CD4-positive, alpha-beta T cell treated with Interleukin-6 for 4 hours (primary cell): ENCODE data around the gene MYBPHL.

Experiments used
- DNase-seq: peaks from one replicate; pipeline ENCODE4 v3.0.0-alpha.2; 2020; ENCODE audit warnings: mixed read lengths

Gene MYBPHL

DNA sequence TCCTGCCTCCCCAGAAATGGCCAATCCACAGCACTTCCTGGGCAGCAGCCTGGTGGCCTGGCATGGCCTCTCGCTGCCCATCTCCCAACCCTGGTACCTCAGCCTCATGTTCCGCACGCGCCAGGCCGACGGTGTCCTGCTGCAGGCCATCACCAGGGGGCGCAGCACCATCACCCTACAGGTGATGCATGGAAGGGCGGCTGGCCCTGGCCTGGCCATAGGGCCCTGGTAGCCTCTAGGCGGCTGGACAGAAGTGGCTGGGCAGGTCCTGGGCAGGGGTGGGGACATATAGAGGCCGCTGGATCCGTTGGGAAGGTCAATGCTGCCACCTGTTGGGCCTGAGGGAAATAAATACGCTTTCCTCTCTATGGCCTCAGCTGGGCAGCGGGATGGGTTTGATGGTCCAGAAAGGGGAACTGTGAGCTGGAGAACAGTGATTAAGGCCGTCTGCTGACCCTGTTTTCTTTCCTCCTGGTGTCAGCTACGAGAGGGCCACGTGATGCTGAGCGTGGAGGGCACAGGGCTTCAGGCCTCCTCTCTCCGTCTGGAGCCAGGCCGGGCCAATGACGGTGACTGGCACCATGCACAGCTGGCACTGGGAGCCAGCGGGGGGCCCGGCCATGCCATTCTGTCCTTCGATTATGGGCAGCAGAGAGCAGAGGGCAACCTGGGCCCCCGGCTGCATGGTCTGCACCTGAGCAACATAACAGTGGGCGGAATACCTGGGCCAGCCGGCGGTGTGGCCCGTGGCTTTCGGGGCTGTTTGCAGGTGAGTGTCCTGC, 43.0 kb downstream of the MYBPHL start:
- DNase-seq = peak; percentile 79

DNA sequence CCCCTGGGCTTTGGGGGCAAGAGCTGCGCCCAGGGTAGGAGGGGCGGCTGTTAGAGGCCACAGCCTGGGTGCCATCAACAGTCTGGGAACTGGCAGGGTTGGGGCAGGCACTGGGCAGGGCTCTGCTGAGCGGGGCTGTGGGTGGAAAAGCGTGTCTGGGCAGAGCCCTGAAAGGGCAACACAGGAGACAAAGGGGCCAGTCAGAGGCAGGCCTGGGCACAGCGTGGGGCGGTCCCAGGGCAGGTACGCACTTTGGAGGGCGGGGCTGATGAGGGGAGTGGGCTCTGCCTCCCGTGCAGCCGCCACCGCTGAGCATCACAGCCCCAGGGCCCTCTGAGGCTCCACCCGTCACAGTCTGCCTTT, 43.6 kb downstream of the MYBPHL start:
- DNase-seq = no peak

DNA sequence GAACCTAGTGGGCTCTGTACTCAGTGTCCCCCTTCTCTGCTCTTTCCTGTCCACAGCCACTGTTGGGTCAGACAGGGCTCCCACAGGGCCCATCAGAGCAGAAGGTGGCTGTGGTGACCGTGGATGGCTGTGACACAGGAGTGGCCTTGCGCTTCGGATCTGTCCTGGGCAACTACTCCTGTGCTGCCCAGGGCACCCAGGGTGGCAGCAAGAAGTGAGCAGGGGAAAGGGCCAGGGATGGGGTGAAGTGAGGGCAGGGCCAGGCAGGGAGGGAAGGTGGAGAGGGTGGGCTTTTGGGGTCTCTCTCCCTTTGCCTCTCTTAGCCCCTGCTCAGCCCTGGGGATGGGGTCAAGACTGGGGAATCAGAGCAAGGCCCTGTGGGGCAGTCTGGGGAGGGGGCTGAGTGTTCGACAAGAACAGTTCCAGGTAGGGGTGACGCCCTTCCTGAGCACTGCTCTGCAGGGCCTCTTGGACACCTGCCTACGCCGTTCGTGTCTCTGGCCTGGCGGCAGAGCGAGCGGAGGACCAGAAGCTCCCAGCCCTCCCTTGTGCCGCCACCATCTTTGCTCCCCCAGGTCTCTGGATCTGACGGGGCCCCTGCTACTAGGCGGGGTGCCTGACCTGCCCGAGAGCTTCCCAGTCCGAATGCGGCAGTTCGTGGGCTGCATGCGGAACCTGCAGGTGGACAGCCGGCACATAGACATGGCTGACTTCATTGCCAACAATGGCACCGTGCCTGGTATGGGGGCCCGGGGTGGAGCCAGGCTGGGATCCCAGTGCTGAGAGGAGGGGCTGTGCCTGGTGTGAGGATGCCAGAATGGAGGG, 44.4 kb downstream of the MYBPHL start:
- DNase-seq = no peak

DNA sequence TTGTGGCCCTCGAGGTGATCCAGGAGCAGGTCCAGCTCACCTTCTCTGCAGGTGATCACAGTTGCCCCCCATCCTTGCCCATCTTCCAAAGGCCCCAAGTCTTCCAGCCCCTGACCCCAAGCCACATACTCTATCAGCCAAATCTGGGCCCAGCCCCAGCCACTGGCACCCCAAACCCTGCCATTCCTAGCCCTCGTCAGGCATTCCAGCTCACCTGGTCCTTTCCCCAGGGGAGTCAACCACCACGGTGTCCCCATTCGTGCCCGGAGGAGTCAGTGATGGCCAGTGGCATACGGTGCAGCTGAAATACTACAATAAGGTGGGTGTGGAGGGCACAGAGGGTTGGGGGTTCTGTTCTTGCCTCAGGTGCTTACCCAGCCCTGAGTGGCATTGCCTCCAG, 45.2 kb downstream of the MYBPHL start:
- no peak for DNase-seq

DNA sequence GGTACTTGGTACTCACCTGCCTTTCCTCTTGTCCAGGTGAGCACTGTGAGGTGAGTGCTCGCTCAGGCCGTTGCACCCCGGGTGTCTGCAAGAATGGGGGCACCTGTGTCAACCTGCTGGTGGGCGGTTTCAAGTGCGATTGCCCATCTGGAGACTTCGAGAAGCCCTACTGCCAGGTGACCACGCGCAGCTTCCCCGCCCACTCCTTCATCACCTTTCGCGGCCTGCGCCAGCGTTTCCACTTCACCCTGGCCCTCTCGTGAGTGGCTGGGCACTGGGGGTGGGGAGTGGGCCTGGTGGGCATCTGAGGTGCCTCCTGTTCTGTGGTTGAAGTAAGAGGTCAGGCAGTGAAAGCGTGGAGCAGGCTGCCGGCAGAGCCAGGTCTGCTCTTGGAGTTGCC, 45.8 kb downstream of the MYBPHL start:
- DNase-seq = no peak

DNA sequence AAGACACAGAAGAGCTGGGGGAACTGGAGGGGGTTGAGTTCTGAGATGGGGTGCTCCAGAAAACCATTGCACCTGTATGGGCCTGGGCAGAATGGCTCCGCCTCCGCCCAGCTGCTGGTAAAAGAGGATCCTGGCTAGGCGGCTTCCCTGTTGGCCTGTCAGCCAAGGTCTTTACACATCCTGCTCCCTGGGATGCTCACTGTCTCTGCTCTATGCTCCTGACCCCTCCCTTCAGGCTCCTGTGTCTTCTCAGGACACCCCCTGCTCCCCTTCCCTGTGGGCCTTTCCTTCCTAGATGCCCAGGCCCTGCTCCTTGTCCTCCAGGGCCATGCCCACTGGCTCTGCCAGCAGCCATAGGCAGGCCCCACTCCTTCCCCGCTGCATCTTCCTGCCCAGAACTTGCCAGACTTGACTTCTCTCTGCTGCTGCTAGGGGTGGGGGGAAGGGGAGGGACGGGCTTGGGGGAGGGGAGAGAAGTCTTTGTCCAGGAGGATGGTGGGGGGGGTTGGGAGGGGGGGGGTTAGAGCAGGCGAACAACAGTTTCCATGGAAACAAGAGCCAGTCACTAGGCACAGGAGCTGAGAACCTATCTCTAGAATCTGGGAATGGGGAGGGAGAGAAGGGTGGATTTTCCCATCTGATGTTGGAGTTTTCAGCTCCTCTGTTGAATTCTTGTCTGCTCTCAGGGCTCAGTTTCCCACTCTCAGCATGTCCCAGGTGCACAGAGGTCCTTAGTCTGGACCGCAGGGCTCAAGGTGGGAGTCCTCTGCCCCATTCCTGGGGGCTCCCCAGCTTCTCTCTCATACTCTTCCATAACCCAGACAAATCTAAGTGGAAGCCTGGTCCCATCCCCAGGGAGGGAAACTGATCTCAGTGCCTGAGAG, 46.9 kb downstream of the MYBPHL start:
- no peak for DNase-seq

GRCh38 chr1:109258481-109259466, 48.0 kb downstream of the MYBPHL start:
- DNase-seq = no peak

- DNase-seq = no peak
Measured at GRCh38 chr1:109257682-109258421, 49.0 kb downstream of the MYBPHL start.

- no peak for DNase-seq
Measured at GRCh38 chr1:109256971-109257681, 49.7 kb downstream of the MYBPHL start.

GRCh38 chr1:109256085-109256484, 50.7 kb downstream of the MYBPHL start:
- DNase-seq = no peak

DNA sequence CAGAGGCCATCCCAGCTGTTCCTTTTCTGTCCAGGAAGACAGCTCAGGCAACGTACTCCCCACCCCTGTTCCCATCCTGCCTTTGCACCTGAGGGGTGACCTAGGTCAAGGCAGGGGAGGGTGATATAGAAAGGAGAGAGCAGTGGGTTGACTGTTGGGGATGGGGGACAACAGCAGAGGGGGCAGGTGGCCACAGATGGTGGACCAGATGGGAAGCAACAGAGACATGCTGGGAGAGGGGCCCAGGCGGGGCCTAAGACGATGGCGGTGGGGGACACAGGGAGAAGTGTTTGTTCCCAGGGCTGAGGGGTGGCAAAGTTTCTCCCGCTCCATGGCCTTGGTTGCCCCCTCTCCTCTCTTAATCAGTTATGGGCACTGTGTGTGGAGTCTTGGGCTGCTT, 51.1 kb downstream of the MYBPHL start:
- no peak for DNase-seq

GRCh38 chr1:109255097-109255651, 51.6 kb downstream of the MYBPHL start:
- DNase-seq = no peak

DNA sequence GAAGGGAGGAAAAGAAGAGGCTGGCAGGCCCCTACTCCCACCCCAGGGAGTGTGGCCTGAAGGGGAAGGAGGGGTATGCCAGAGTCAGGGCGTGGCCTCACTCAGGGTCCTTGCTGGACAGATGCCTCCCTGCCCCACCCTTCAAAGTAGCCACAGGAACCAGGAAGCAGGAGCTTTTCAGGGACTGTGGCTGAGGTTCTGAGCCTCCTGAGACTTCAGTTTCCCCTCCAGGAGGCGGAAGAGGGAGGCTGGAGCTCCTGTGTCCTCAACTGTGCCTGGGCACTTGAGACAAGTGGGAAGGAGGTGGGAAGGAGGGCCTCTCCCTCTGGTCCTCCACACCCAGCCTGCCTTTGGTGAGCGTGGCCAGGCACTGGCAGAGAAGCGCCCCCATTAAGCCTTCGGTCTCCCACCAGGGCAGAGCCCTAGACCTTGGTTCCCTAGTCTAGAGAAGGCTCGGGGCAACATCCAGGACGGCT, 52.2 kb downstream of the MYBPHL start:
- no peak for DNase-seq

DNA sequence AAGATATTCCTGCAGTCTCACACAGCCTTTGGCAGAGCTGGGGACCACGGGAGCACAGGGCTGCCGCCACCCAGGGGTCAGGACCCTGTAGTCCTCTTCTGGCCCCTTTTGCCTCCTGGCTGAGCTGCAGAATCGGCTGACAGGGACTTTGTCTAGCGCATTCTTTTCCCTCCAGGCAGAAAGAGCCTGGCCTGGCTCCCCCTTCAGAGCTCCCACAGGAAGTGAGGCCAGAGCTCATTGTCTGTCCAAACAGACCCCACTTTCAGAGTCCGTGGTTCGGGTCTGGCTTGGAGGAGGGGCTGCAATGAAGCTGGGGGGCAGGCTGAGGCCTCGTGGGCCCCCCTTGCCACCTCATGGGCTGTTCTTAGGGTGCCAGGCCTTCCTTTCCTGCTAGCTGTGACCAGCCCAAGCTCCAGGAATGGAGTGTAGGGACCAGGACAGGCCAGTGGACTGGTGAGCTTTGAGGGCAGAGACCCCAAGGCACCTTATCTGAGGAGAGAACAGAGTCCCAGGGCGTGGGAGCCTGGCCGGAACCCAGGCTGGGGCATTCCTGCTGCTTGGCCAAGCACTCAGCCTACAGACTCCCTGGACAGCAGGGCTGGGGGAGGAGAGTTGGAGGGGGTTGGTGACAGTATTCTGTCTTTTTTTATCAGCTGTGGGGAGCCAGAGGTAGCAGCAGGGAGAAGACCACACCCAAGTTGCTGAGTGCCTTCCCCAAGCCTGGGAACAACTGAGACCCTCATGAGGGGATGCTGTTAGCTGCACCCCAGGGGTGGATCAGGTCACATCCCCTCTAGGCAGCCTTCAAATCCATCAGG, 52.8 kb downstream of the MYBPHL start:
- no peak for DNase-seq

- DNase-seq = no peak
Measured at GRCh38 chr1:109252893-109253802, 53.7 kb downstream of the MYBPHL start.

DNA sequence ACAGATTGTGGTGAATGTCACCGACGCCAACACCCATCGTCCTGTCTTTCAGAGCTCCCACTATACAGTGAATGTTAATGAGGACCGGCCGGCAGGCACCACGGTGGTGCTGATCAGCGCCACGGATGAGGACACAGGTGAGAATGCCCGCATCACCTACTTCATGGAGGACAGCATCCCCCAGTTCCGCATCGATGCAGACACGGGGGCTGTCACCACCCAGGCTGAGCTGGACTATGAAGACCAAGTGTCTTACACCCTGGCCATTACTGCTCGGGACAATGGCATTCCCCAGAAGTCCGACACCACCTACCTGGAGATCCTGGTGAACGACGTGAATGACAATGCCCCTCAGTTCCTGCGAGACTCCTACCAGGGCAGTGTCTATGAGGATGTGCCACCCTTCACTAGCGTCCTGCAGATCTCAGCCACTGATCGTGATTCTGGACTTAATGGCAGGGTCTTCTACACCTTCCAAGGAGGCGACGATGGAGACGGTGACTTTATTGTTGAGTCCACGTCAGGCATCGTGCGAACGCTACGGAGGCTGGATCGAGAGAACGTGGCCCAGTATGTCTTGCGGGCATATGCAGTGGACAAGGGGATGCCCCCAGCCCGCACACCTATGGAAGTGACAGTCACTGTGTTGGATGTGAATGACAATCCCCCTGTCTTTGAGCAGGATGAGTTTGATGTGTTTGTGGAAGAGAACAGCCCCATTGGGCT, 54.5 kb downstream of the MYBPHL start:
- DNase-seq = no peak
